SH-SY5Y (cell line): Measurements from ENCODE around the gene PAPPA.

ENCODE experiments used
- GATA2 ChIP-seq: IDR thresholded peaks from 2 replicates; pipeline ENCODE4 v1.6.1; 2011; ENCODE audit warnings: mild to moderate bottlenecking, low read depth, low read length
- GATA3 ChIP-seq: IDR thresholded peaks from 2 replicates; pipeline ENCODE4 v1.6.1; 2011; ENCODE audit warnings: low read depth, mild to moderate bottlenecking, low read length, moderate library complexity

DNA sequence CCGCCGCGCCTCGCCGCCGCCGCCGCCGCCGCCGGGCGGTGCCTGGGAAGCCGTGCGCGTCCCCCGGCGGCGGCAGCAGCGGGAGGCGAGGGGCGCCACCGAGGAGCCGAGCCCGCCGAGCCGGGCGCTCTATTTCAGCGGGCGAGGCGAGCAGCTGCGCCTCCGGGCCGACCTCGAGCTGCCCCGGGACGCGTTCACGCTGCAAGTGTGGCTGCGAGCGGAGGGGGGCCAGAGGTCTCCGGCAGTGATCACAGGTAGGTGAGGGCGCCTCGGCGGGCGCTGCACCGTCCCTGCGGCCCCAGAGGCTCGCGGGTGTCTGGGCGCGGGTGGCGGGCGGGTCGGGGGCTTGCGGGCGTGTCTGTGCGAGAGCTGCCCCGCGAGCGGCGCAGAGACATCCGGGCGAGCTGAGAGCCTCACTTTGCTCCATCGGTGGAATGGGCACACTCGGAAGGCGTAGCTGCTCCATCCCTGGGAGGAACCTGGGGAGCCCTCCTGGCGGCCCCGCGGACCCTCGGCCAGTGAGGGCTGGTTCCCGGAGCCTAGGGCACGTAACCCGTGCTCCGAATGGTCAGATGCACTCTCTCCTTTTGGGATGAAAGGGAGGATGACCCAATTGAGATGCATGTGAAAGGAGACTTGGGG lies 864 bp downstream of the PAPPA start:
- no peak for TF ChIP-seq GATA3
- no peak for TF ChIP-seq GATA2
